Measurements from ENCODE around the gene MAPKAP1.

The MAPKAP1 gene

GRCh38 chr9:125442452-125442851, 264.6 kb downstream of the MAPKAP1 start:
- DNase-seq = no peak

GRCh38 chr9:125440411-125440810, 266.6 kb downstream of the MAPKAP1 start:
- no peak for DNase-seq

GRCh38 chr9:125439434-125440272, 267.4 kb downstream of the MAPKAP1 start:
- no peak for DNase-seq

GRCh38 chr9:125438506-125439433, 268.2 kb downstream of the MAPKAP1 start:
- no peak for DNase-seq

- no peak for DNase-seq
These were observed 269.2 kb downstream of the MAPKAP1 start for GRCh38 chr9:125437771-125438221.

GRCh38 chr9:125436613-125437443, 270.2 kb downstream of the MAPKAP1 start:
- no peak for DNase-seq

GRCh38 chr9:125435776-125436612, 271.0 kb downstream of the MAPKAP1 start:
- DNase-seq = no peak

- no peak for DNase-seq
These were observed 271.8 kb downstream of the MAPKAP1 start for GRCh38 chr9:125434986-125435775.

- DNase-seq = no peak
These were observed 273.5 kb downstream of the MAPKAP1 start for GRCh38 chr9:125433461-125434011.

- DNase-seq = no peak
These were observed 274.2 kb downstream of the MAPKAP1 start for GRCh38 chr9:125432715-125433385.

GRCh38 chr9:125431741-125432271, 275.2 kb downstream of the MAPKAP1 start:
- no peak for DNase-seq

- no peak for DNase-seq
These were observed 276.0 kb downstream of the MAPKAP1 start for GRCh38 chr9:125431012-125431305.

GRCh38 chr9:125430161-125431011, 276.6 kb downstream of the MAPKAP1 start:
- DNase-seq = no peak

GRCh38 chr9:125429476-125430160, 277.4 kb downstream of the MAPKAP1 start:
- no peak for DNase-seq

GRCh38 chr9:125428902-125429467, 278.0 kb downstream of the MAPKAP1 start:
- DNase-seq = no peak

- DNase-seq = no peak
These were observed 278.7 kb downstream of the MAPKAP1 start for GRCh38 chr9:125428060-125428901.

- DNase-seq = no peak
These were observed 279.5 kb downstream of the MAPKAP1 start for GRCh38 chr9:125427556-125427955.
